A673 (cell line): ENCODE measurements around the gene MTM1. TPM values are rescaled to one million over a fixed set of nuclear protein-coding genes. Genes with fewer than 3 reads are reported as not detected.
A peak's percentile ranks its signal among the peaks of the same experiment; 100 is the strongest.

Source experiments
- BruUV-seq: library from RNA; stranded (reverse); fragments of 400-500 nt; replicated peaks from 2 replicates; lab custom pipeline; 2021; lab: Mats Ljungman, UMichigan
- CTCF ChIA-PET: fragments of 300-600 bp; sonication (Branson Sonifier 250); formaldehyde crosslinking; loops from one replicate; lab custom pipeline; 2022; ENCODE audit warnings: antibody characterized with exemption; lab: Charles Lee
- POLR2A ChIA-PET: fragments of 300-600 bp; sonication (Branson Sonifier 250); formaldehyde crosslinking; loops from one replicate; lab custom pipeline; 2022; ENCODE audit warnings: antibody characterized with exemption; ENCODE audit not compliant: low non-redundant PET; lab: Charles Lee
- DNase-seq: peaks from one replicate; pipeline ENCODE4 v3.0.0-alpha.2; 2015; ENCODE audit warnings: low spot score
- H3K27ac ChIP-seq: fragments of 200-600 bp; sonication (generic); 2 replicates; pipeline ENCODE4 v1.5.1; 2016; ENCODE audit warnings: mixed run types, low read depth, mild to moderate bottlenecking, mixed read lengths, antibody characterized with exemption, low read length; ENCODE audit not compliant: poor library complexity, severe bottlenecking
- H3K27me3 ChIP-seq: fragments of 200-600 bp; sonication (generic); replicated peaks from 2 replicates; pipeline ENCODE4 v1.6.1; 2017; ENCODE audit warnings: mixed run types, low read depth, mild to moderate bottlenecking, mixed read lengths, antibody characterized with exemption, low read length; ENCODE audit not compliant: insufficient read depth, poor library complexity
- H3K36me3 ChIP-seq: fragments of 200-600 bp; sonication (generic); 2 replicates; pipeline ENCODE4 v1.6.1; 2016; ENCODE audit warnings: mixed run types, mild to moderate bottlenecking, mixed read lengths, antibody characterized with exemption, low read length; ENCODE audit not compliant: insufficient read depth, poor library complexity, severe bottlenecking
- H3K4me1 ChIP-seq: fragments of 200-600 bp; sonication (generic); 2 replicates; pipeline ENCODE4 v1.6.1; 2017; ENCODE audit warnings: mixed run types, mild to moderate bottlenecking, mixed read lengths, antibody characterized with exemption, low read length; ENCODE audit not compliant: insufficient read depth, poor library complexity, severe bottlenecking
- H3K4me3 ChIP-seq: fragments of 200-600 bp; sonication (generic); 2 replicates; pipeline ENCODE4 v1.5.1; 2016; ENCODE audit warnings: low read depth, mixed run types, mild to moderate bottlenecking, mixed read lengths, low read length; ENCODE audit not compliant: poor library complexity, severe bottlenecking
- H3K9me3 ChIP-seq: fragments of 200-600 bp; sonication (generic); 2 replicates; pipeline ENCODE4 v1.6.1; 2016; ENCODE audit warnings: mixed run types, low read depth, mild to moderate bottlenecking, mixed read lengths, antibody characterized with exemption, low read length; ENCODE audit not compliant: poor library complexity, severe bottlenecking
- CTCF ChIP-seq: fragments of 300-800, 200-600 bp; sonication (generic); conservative IDR thresholded peaks from 2 replicates; pipeline ENCODE4 v1.5.1; 2017; ENCODE audit warnings: low read depth, mild to moderate bottlenecking, antibody characterized with exemption, low read length, moderate library complexity, mixed read lengths
- EZH2 ChIP-seq: fragments of 200-600 bp; sonication (generic); IDR thresholded peaks from 2 replicates; pipeline ENCODE4 v1.6.1; 2017; ENCODE audit warnings: borderline replicate concordance, low read depth, mild to moderate bottlenecking, mixed read lengths, antibody characterized with exemption, low read length; ENCODE audit not compliant: poor library complexity, severe bottlenecking
- intact Hi-C: fragments of 100-400 bp; cut with micrococcal nuclease; formaldehyde crosslinking; loops from one replicate; pipeline ENCODE4 v1.10.0; 2022; ENCODE audit not compliant: unreplicated experiment
- total RNA-seq: library from RNA; stranded (reverse); gene quantifications from 2 replicates; pipeline ENCODE4 v1.2.3, GENCODE V29; 2021

MTM1 gene
- total RNA-seq, 1 experiment from 2014 or later: 7.1 TPM

GRCh38 chrX:150536455-150537116 lies 31.8 kb upstream of the MTM1 start:
- no TSS peak for BruUV-seq
- no peak overlapping the region for H3K27ac ChIP-seq
- no peaks in the 10 kb centered on the region for H3K4me1 ChIP-seq
- no peaks in the 10 kb centered on the region for H3K36me3 ChIP-seq
- TF ChIP-seq CTCF: peak; percentile 38
- TF ChIP-seq EZH2: no peak
- peak; percentile 31 for DNase-seq
- no peak overlapping the region for H3K4me3 ChIP-seq
- ChIA-PET POLR2A (no interaction called here), CTCF (no interaction called here)
- H3K9me3 ChIP-seq: peaks cover 6% of the 10 kb centered on the region
- intact Hi-C loops: no loop called here
- no peaks in the 10 kb centered on the region for H3K27me3 ChIP-seq

GRCh38 chrX:150537851-150538250 lies 30.6 kb upstream of the MTM1 start:
- BruUV-seq: no TSS peak
- Histone ChIP-seq H3K27me3 (no peaks in the 10 kb centered on the region), H3K4me1 (no peaks in the 10 kb centered on the region), H3K4me3 (no peak overlapping the region), H3K36me3 (no peaks in the 10 kb centered on the region), H3K9me3 (peaks cover 6% of the 10 kb centered on the region), H3K27ac (no peak overlapping the region)
- no peak for DNase-seq
- no peak for TF ChIP-seq EZH2
- no peak for TF ChIP-seq CTCF
- ChIA-PET POLR2A (no interaction called here), CTCF (no interaction called here)
- intact Hi-C loops: no loop called here

- H3K27ac ChIP-seq: no peak overlapping the region
- H3K27me3 ChIP-seq: no peaks in the 10 kb centered on the region
- peaks cover 6% of the 10 kb centered on the region for H3K9me3 ChIP-seq
- DNase-seq: no peak
- CTCF ChIA-PET: no interaction called here
- POLR2A ChIA-PET: no interaction called here
- intact Hi-C loops: no loop called here
- TF ChIP-seq CTCF: no peak
- no peak for TF ChIP-seq EZH2
- H3K4me3 ChIP-seq: no peak overlapping the region
- no TSS peak for BruUV-seq
- H3K4me1 ChIP-seq: no peaks in the 10 kb centered on the region
- no peaks in the 10 kb centered on the region for H3K36me3 ChIP-seq
Measured at GRCh38 chrX:150540965-150541364, 27.5 kb upstream of the MTM1 start.
